ENCODE measurements around the gene RNF11. TPM values are rescaled to one million over a fixed set of nuclear protein-coding genes. Genes with fewer than 3 reads are reported as not detected.

Gene RNF11, protein sequence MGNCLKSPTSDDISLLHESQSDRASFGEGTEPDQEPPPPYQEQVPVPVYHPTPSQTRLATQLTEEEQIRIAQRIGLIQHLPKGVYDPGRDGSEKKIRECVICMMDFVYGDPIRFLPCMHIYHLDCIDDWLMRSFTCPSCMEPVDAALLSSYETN
- total RNA-seq, result 199 TPM

DNA sequence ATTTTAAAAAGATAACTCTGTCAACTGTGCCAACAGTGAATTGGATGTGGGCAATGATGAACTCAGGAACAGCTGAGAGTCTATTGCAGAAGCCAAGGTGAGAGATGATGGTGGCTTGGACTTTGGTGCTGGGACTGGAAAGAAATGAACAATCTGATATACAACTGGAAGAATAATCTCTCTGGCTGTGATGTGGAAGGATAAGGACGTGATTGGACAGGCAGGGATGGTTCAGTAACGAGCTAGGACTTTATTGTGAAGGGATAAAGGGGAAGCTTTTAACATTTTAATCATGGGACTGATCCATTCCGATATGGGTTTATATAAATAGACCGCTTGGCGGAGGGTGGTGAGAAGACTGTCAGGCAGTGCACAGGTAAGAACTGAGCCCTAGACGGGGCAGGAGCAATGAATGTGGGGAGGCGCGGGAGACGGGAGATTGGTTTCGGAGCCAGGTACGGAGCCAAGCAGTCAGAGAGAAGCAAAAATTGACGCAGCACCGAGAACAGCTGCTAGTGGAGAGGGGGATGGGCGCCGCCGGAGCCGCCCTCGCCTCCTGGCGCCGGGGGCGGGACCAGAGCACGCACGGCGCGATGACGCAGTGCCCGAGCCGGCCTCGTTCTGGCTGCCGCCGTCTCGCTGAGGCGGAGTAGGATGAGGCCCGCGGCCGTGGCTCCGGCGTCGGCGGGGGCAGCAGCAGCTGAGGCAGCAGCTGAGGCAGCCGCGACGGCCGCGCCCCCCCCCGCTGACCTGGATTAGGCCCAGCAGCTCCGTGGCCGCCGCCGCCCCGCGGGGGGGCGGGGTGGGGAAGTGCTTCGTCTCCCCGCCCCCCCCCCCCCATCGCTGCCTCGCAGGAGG is at the start of gene RNF11:
Gene RNF11 (plus strand): TSS at position 601 of the 858 bp plus-strand sequence. CDS start 484 bp downstream, outside the sequence.

Other genes with a start within 250 kb of the RNF11 start
- gene C1orf185, start 134.0 kb upstream of the RNF11 start, total RNA-seq, result not detected
- gene TTC39A, start 94.3 kb downstream of the RNF11 start, total RNA-seq, result 15.2 TPM

Data from diencephalon (tissue), 1 donor.